Ascending aorta (tissue), 2 donors: ENCODE results near the gene NR2F6. TPM values are rescaled to one million over a fixed set of nuclear protein-coding genes. Genes with fewer than 3 reads are reported as not detected.

Experiments
- DNase-seq, 2 donors: peaks; one replicate each; pipeline ENCODE4 v3.0.0-alpha.2; 2019; ENCODE audit warnings: low spot score in 2 of 2
- H3K27ac ChIP-seq, 2 donors: fragments of 200-600 bp; sonication (generic); one replicate each; pipeline ENCODE4 v1.5.1; 2016 to 2017; ENCODE audit warnings: mild to moderate bottlenecking in 1 of 2
- H3K27me3 ChIP-seq: fragments of 200-600 bp; sonication (generic); one replicate; pipeline ENCODE4 v1.5.1; 2017
- H3K36me3 ChIP-seq, 2 donors: fragments of 200-600 bp; sonication (generic); one replicate each; pipeline ENCODE4 v1.5.1; 2016
- H3K4me1 ChIP-seq, 2 donors: fragments of 200-600 bp; sonication (generic); one replicate each; pipeline ENCODE4 v1.5.1; 2016 to 2017; ENCODE audit warnings: mild to moderate bottlenecking in 1 of 2
- H3K4me3 ChIP-seq, 2 donors: fragments of 200-600 bp; sonication (generic); one replicate each; pipeline ENCODE4 v1.5.1; 2016 to 2017; ENCODE audit warnings: mild to moderate bottlenecking in 1 of 2
- H3K9me3 ChIP-seq, 2 donors: fragments of 200-600 bp; sonication (generic); one replicate each; pipeline ENCODE4 v1.5.1; 2016
- CTCF ChIP-seq, 3 experiments: fragments of 200-600 bp in 2 of 3; fragments of 450-650 bp in 1 of 3; sonication (generic) in 2 of 3; IDR thresholded peaks; one replicate each; pipeline ENCODE4 v1.5.1; 2016 to 2019; ENCODE audit warnings: antibody characterized with exemption in 3 of 3, mild to moderate bottlenecking in 1 of 3, moderate library complexity in 1 of 3
- intact Hi-C: fragments of 100-400 bp; cut with DNase I; formaldehyde crosslinking; loops from one replicate; pipeline ENCODE4 v1.15.1; 2023
- total RNA-seq: library from RNA; depleted of rRNA; stranded (reverse); fragments of >200 nt; gene quantifications from one replicate; pipeline ENCODE4 v1.1.0, GENCODE V29; 2016

Gene NR2F6
- total RNA-seq, 1 donor from 2014 or later, result 181 TPM

GRCh38 chr19:17184371-17184841, 61.3 kb downstream of the NR2F6 start:
- H3K36me3 ChIP-seq, result peaks cover 84 to 85% of the 10 kb centered on the region in 2 donors
- no peak for TF ChIP-seq CTCF (IDR thresholded peaks at IDR 0.05)
- no peak for DNase-seq

GRCh38 chr19:17183858-17184321, 61.8 kb downstream of the NR2F6 start:
- Histone ChIP-seq H3K4me1 (no peaks in the 10 kb centered on the region), H3K27me3 (no peaks in the 10 kb centered on the region)
- intact Hi-C loops, result no loop called here

More at GRCh38 chr19:17184371-17184841, 61.3 kb downstream of the NR2F6 start:
- Histone ChIP-seq H3K4me3 (no peak overlapping the region), H3K27ac (no peak overlapping the region), H3K9me3 (no peaks in the 10 kb centered on the region), H3K4me1 (no peaks in the 10 kb centered on the region), H3K27me3 (no peaks in the 10 kb centered on the region)
- intact Hi-C loops, result no loop called here

GRCh38 chr19:17183271-17183761, 62.4 kb downstream of the NR2F6 start:
- no peak for DNase-seq
- no peaks in the 10 kb centered on the region for H3K9me3 ChIP-seq
- H3K36me3 ChIP-seq, result peaks cover 79% of the 10 kb centered on the region in 2 donors
- no peak for TF ChIP-seq CTCF (IDR thresholded peaks at IDR 0.05)
- no peak overlapping the region for H3K27ac ChIP-seq
- H3K4me1 ChIP-seq, result no peaks in the 10 kb centered on the region
- H3K4me3 ChIP-seq, result no peak overlapping the region
- H3K27me3 ChIP-seq, result no peaks in the 10 kb centered on the region
- intact Hi-C loops, result no loop called here

More at GRCh38 chr19:17183858-17184321, 61.8 kb downstream of the NR2F6 start:
- Histone ChIP-seq H3K36me3 (peaks cover 79 to 80% of the 10 kb centered on the region in 2 donors), H3K27ac (no peak overlapping the region), H3K4me3 (no peak overlapping the region), H3K9me3 (no peaks in the 10 kb centered on the region)
- DNase-seq, result no peak
- TF ChIP-seq CTCF (IDR thresholded peaks at IDR 0.05), result no peak

Other genes starting within 250 kb of the NR2F6 start
- gene CPAMD8, start 219.1 kb downstream of the NR2F6 start, total RNA-seq, result 82.5 TPM
- 4.3 TPM for gene HAUS8, start 170.5 kb downstream of the NR2F6 start, total RNA-seq
- 182 TPM for gene MYO9B, start 170.1 kb downstream of the NR2F6 start, total RNA-seq
- 234 TPM for gene USE1, start 30.6 kb downstream of the NR2F6 start, total RNA-seq
- gene OCEL1, start 19.7 kb downstream of the NR2F6 start, total RNA-seq, result 13.7 TPM
- 12.3 TPM for gene USHBP1, start 18.8 kb upstream of the NR2F6 start, total RNA-seq
- gene BABAM1, start 21.5 kb upstream of the NR2F6 start, total RNA-seq, result 85.5 TPM
- gene ANKLE1, start 36.0 kb upstream of the NR2F6 start, total RNA-seq, result not detected
- gene ABHD8, start 57.5 kb upstream of the NR2F6 start, total RNA-seq, result 32.2 TPM
- 98.9 TPM for gene MRPL34, start 60.0 kb upstream of the NR2F6 start, total RNA-seq
- 15.8 TPM for gene DDA1, start 63.6 kb upstream of the NR2F6 start, total RNA-seq
- gene ANO8, start 88.9 kb upstream of the NR2F6 start, total RNA-seq, result 34.8 TPM
- 256 TPM for gene GTPBP3, start 91.6 kb upstream of the NR2F6 start, total RNA-seq
- gene PLVAP, start 131.4 kb upstream of the NR2F6 start, total RNA-seq, result 378 TPM
- gene CCDC194, start 148.3 kb upstream of the NR2F6 start, total RNA-seq, result not detected
- gene BST2, start 159.7 kb upstream of the NR2F6 start, total RNA-seq, result 151 TPM
- 49.6 TPM for gene MVB12A, start 174.1 kb upstream of the NR2F6 start, total RNA-seq
- gene TMEM221, start 202.7 kb upstream of the NR2F6 start, total RNA-seq, result not detected
- not detected for gene NXNL1, start 215.0 kb upstream of the NR2F6 start, total RNA-seq
- gene SLC27A1, start 224.6 kb upstream of the NR2F6 start, total RNA-seq, result 64.9 TPM